ENCODE data around the gene BMP2K. TPM values are rescaled to one million over a fixed set of nuclear protein-coding genes. Genes with fewer than 3 reads are reported as not detected.
"Not testable (repeated sequence)": the region's sequence is repeated elsewhere in the genome, so short reads cannot be mapped to it uniquely, and the experiment has no call there.

Gene BMP2K
- total RNA-seq, 1 donor from 2014 or later, result 38.7 TPM

DNA sequence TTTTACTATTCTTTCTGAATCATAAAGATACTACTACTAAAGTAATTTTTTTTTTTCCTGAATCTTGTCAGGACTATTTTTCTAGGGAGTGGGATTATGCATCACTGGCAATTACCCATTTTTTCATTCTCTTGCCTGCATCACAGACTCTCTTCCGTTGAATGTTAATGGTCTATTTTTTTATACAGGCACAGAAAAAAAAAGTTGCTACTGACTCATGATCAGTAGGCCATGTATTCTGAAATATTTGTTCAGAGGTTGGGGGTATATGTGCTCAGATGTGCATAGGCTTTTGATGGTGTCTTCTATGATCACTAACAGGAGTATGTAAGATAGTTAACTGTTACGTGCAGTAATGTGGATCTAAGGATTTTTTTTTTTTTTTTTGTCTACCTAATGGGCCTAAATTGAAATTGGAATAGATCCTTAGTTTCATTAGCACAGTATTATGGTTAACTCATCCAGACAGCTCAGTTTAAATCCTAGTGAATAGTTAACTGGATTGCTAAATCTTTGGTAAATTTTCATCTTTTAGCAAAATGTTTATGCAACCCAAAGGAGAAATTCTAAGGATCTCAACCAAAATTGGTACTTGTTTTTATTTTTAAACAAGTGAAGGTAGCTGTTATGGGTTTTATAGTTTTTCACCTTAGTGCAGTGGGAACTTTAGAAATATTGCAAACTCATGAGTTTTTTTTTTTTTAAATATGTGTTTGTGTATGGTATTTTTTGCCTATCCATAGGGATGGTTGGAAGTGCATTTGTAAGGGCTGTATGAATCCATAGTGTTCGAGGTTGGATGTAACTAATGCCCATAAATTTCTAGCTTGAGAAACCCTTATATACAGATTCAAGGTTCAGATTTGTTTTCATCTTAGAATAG, 12.1 kb downstream of the BMP2K start:
- no peak for DNase-seq (ENCODE audit: low spot score)

DNA sequence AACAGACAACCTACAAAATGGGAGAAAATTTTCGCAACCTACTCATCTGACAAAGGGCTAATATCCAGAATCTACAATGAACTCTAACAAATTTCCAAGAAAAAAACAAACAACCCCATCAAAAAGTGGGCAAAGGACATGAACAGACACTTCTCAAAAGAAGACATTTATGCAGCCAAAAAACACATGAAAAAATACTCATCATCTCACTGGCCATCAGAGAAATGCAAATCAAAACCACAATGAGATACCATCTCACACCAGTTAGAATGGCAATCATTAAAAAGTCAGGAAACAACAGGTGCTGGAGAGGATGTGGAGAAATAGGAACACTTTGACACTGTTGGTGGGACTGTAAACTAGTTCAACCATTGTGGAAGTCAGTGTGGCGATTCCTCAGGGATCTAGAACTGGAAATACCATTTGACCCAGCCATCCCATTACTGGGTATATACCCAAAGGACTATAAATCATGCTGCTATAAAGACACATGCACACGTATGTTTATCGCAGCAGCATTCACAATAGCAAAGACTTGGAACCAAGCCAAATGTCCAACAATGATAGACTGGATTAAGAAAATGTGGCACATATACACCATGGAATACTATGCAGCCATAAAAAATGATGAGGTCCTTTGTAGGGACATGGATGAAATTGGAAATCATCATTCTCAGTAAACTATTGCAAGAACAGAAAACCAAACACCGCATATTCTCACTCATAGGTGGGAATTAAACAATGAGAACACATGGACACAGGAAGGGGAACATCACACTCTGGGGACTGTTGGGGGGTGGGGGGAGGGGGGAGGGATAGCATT, 19.7 kb downstream of the BMP2K start:
- not testable (repeated sequence) for DNase-seq (ENCODE audit: low spot score)

GRCh38 chr4:78796526-78796925, 20.4 kb downstream of the BMP2K start:
- no peak for DNase-seq (ENCODE audit: low spot score)

GRCh38 chr4:78797777-78798284, 21.7 kb downstream of the BMP2K start:
- no peak for DNase-seq (ENCODE audit: low spot score)

DNA sequence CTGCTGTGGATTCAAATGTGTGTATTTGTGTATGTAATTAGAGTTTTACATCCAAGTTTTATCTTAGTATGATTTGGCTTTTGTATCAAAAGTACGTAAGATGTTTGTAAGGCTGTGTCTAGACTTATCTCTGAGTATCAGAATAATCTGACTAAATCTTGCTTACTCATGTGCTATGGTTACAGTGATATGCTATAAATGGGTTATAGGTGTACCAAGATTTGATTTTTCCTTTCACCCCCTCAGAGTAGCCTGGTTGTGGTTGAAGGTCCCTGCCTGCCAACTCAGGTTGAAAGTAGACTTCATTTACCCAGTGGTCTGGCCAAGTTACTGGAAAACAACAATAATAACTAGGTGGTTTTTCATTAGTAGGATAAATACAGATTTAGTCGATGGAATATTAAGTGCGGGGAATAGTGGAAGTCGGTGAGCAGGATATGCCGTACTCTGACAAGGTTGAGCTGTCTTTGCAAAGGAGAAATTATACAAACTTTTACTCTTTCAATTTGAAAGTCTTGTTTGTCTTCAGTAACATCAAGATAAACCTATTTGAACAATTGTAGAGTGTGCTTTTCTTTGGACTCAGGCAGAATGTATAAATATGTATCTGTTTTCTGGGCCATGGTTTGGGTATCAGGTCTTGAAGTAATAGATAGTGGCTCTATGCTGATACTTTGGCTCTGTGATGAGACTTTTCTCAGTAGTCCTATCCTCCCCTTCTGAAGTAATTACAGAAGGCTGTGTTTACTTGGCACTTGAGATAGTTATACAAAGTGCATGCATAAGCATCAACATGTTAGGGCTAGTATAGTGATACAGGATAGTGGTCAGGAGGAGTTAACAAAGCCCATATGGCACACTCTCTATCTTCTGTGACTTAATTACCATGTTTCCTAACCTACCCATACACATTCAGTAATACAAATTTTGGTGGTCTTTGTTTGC, 23.7 kb downstream of the BMP2K start:
- DNase-seq (ENCODE audit: low spot score), result no peak

DNA sequence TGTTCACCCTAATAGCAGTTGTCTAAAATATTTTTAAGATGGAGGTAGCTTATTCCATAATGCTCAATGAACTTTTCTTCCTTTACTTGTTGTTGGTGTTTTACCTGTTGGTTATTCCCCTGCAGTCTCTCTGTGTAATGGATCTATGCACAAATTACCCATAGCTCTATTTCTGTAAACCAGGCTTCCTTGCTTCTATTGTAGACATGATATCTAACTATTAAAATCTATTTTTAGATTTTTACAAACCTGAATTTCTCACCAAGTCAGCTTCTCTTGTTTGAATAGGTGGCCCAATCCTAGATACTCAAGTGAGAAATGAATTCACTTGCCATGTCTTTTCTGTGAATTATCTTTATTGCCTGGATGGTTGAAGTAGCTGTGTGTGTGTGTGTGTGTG, 24.8 kb downstream of the BMP2K start:
- no peak for DNase-seq (ENCODE audit: low spot score)

- DNase-seq (ENCODE audit: low spot score), result no peak
These were observed 27.8 kb downstream of the BMP2K start for GRCh38 chr4:78803983-78804382.

DNA sequence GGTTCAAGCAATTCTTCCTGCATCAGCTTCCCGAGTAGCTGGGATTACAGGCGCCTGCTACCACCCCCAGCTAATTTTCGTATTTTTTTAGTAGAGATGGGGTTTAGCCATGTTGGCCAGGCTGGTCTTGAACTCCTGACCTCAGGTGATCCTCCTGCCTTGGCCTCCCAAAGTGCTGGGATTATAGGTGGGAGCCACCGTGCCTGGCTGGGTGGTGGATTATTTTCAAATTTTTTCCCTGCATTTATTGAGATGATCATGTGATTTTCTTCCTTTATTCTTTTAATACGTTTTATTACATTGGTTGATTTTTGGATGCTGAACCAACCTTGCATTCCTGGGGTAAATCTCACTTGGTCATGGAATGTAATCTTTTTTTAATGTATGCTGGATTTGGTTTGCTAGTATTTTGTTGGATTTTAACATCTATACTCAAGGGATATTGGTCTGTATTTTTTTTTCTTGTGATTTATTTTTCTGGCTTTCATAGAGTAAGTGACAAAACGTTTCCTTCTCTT, 30.9 kb downstream of the BMP2K start:
- no peak for DNase-seq (ENCODE audit: low spot score)

- DNase-seq (ENCODE audit: low spot score), result no peak
These were observed 33.1 kb downstream of the BMP2K start for GRCh38 chr4:78809295-78809694.

DNA sequence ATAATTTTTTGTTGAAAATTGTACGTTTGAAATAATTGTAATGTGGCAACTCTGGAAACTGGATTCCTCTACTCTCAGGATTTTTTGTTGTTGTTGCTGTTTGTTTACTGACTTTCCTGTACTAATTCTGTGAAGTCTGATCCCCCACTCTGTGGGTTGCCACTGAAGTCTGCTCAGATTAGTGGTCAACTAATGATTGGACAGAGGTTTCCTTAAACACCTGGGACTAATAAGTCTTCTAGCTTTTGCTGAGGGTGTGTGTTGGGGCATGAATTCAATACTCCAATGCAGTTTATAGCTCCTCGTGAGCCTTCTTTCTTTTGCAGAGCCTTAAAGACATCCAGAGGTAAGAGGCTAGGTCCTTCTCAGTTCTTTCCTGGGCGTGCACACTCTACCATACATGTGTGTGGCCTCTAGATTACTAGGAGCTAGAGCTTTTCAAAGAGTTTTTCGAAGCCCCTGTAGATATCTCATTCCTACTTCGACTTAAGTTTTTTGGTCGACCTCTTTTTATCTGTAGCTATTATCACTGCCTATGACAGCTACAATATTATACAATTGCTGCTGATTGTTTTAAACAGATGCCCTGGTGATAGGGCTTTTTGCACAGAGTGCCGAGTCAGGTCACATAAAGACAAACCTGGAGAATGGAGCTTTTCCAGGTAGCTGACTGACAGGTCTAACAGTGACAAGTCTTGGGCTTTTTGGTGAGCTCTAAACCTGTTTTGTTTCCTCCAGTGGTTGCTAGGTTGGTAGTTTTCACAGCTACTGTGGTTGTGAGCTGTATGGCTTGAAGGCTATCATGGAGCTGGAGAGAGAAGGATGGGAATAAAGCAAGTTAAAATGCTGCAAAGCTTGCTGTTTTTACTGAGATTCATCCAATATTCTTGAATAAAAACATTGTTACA, 34.0 kb downstream of the BMP2K start:
- DNase-seq (ENCODE audit: low spot score), result no peak

DNA sequence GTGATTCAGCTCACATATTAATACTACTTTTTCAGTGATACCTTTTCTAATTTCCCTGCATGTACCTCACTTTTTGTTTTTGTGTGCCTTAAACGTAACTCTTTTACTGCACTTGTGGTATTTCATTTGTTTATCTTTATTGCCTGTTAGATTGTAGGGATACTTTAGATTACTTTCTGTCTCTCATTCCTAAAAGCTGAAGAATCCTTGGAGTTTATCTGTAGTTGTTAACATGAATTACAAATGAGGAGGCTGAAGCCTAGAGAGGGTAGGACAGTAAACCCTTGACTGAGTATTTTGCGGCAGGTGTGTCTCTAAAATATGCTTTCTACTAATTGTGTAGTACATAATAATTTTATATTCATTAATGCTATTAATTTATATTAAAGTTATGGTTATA, 34.9 kb downstream of the BMP2K start:
- DNase-seq (ENCODE audit: low spot score), result no peak

DNA sequence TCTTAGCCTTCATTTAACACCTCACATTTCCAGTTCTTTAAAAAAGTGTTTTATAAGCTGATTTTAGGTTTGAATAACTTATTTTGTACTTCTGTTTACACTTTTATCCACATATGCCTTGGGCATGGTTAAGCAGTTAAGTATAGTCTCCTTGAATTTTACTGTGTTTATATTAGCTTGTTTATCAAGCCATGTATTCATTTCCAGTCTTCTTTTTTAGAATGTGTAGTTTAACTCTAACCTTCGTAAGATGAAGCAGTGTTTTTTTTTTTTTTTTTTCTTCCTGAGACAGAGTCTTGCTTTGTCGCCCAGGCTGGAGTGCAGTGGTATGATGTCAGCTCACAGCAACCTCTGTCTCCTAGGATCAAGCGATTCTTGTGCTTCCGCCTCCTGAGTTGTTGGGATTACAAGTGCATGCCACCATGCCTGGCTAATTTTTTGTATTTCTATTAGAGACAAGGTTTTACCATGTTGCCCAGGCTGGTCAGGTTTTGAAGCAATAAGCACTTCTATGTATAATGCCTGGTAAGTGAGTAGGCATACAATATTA, 42.5 kb downstream of the BMP2K start:
- no peak for DNase-seq (ENCODE audit: low spot score)

DNA sequence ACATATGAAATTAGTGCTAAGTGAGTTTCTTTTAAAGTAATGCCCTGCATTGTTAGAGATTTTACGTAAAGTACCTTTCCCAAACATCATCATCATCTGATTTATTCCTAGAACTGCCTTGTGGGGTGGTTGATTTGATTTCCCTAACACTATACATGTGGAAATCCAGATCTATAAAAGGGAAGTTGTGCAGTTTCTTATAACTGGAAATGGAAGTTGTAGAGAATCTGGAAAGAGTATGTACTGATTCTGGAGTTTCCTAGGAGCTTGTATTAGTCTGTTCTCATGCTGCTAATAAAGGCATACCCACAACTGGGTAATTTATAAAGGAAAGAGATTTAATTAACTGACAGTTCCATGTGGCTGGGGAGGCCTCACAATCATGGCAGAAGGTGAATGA, 47.9 kb downstream of the BMP2K start:
- no peak for DNase-seq (ENCODE audit: low spot score)

- no peak for DNase-seq (ENCODE audit: low spot score)
These were observed 51.0 kb downstream of the BMP2K start for GRCh38 chr4:78827191-78827590.

- DNase-seq (ENCODE audit: low spot score), result no peak
These were observed 53.1 kb downstream of the BMP2K start for GRCh38 chr4:78829296-78829695.

DNA sequence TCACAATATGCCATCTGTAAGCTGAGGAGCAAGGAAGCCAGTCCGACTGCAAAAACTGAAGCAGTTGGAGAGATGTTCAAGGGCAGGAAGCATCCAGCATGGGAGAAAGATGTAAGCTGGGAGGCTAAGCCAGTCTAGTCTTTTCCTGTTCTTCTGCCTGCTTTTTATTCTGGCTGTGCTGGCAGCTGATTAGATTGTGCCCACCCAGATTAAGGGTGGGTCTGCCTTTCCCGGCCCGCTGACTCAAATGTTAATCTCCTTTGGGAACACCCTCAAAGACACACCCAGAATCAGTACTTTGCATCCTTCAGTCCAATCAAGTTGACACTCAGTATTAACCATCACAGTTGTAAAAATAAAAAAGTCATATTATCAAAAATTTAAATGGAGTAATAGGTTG, 63.5 kb downstream of the BMP2K start:
- not testable (repeated sequence) for DNase-seq (ENCODE audit: low spot score)

DNA sequence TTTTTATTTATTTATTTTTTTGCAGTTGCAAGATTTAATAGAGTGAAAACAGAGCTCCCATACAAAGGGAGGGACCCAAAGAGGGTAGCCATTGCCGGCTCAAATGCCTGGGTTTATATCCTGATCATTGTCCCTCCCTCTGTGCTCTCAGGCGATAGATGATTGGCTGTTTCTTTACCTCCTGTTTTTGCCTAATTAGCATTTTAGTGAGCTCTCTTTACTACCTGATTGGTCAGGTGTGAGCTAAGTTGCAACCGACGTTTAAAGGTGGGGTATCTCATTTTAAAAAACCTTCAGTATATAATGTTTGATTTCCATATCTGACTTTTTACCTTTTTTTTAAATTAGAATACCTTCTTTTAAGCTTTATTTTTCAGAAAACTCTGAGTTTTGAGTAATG, 64.1 kb downstream of the BMP2K start:
- not testable (repeated sequence) for DNase-seq (ENCODE audit: low spot score)

GRCh38 chr4:78845472-78845871, 69.3 kb downstream of the BMP2K start:
- no peak for DNase-seq (ENCODE audit: low spot score)

GRCh38 chr4:78846258-78846657, 70.1 kb downstream of the BMP2K start:
- no peak for DNase-seq (ENCODE audit: low spot score)
